LNCaP clone FGC (cell line): ENCODE measurements around the gene TRPM2.
A peak's percentile ranks its signal among the peaks of the same experiment; 100 is the strongest.

Source experiments
- DNase-seq: peaks from one replicate; pipeline ENCODE4 v3.0.0-alpha.2; 2011; ENCODE audit warnings: low read depth
- H3K4me3 ChIP-seq: 2 replicates; pipeline ENCODE4 v1.5.1; 2011; ENCODE audit warnings: mild to moderate bottlenecking, low read depth, low read length, control low read depth
- TF ChIP-seq, protein P1 (sequence below): IDR thresholded peaks from 2 replicates; pipeline ENCODE4 v1.5.1; 2012; ENCODE audit warnings: mild to moderate bottlenecking; ENCODE audit not compliant: control insufficient read depth, insufficient read depth; ENCODE audit errors: extremely low read depth

The TRPM2 gene

DNA sequence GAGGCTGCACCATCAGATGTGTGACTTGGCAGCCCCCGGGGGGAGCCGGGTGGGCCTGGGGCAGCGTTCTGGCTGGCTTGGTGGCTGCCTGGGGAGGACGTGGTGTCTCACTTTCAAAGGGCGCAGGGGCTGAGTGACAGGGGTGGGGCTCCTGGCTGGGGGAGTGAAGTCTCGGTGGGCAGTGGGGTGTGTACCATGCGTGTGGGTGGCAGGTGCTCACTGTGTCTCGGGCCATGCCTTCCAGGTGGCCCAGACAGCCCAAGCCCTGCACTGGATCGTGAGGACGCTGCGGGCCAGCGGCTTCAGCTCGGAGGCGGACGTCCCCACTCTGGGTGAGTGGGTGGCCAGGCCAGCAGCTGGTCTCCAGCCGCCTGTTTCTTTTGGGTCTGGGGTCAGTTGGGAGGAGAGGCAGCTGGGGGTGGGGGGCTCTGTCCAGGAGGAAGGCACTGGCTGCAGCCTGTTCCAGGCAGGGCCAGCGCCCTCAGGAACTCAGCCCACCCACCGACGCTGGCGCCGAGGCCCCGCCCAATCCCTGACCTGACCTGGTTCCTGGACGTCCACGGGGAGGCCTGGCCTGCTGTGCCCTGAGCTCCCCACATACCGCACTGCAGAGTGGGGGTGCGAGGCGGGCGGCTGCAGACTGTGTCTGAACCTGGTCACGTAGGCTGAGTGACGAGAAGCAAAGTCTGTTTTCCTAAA is 71.3 kb downstream of the TRPM2 start:
- TF ChIP-seq, protein P1, sequence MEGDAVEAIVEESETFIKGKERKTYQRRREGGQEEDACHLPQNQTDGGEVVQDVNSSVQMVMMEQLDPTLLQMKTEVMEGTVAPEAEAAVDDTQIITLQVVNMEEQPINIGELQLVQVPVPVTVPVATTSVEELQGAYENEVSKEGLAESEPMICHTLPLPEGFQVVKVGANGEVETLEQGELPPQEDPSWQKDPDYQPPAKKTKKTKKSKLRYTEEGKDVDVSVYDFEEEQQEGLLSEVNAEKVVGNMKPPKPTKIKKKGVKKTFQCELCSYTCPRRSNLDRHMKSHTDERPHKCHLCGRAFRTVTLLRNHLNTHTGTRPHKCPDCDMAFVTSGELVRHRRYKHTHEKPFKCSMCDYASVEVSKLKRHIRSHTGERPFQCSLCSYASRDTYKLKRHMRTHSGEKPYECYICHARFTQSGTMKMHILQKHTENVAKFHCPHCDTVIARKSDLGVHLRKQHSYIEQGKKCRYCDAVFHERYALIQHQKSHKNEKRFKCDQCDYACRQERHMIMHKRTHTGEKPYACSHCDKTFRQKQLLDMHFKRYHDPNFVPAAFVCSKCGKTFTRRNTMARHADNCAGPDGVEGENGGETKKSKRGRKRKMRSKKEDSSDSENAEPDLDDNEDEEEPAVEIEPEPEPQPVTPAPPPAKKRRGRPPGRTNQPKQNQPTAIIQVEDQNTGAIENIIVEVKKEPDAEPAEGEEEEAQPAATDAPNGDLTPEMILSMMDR: no peak
- DNase-seq: no peak
- H3K4me3 ChIP-seq: peak overlapping the region; percentile 82

DNA sequence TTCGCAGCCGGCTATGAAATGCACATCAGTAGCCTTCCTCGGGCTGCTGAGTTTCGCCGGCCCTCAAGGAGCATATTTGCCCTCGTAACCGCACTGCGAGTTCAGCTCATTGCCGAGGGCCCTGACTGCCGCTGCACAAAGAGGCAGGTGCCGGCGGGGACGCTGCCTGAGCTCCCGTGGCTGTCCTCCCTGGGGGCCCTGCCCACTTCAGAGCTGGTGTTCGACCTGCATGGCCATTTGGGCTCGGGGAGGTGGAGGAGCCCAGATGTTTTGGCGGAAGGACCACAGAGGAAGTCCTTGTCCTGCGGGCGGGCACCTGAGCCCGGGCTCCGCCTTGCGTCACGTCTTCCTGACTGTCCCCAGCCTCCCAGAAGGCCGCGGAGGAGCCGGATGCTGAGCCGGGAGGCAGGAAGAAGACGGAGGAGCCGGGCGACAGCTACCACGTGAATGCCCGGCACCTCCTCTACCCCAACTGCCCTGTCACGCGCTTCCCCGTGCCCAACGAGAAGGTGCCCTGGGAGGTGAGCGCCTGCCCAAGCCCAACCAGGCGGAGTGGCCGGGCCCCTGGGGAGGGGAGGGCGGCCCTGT is 72.0 kb downstream of the TRPM2 start:
- TF ChIP-seq, protein P1: no peak
- peak; percentile 88 for DNase-seq
- H3K4me3 ChIP-seq: peak overlapping the region; percentile 82

DNA sequence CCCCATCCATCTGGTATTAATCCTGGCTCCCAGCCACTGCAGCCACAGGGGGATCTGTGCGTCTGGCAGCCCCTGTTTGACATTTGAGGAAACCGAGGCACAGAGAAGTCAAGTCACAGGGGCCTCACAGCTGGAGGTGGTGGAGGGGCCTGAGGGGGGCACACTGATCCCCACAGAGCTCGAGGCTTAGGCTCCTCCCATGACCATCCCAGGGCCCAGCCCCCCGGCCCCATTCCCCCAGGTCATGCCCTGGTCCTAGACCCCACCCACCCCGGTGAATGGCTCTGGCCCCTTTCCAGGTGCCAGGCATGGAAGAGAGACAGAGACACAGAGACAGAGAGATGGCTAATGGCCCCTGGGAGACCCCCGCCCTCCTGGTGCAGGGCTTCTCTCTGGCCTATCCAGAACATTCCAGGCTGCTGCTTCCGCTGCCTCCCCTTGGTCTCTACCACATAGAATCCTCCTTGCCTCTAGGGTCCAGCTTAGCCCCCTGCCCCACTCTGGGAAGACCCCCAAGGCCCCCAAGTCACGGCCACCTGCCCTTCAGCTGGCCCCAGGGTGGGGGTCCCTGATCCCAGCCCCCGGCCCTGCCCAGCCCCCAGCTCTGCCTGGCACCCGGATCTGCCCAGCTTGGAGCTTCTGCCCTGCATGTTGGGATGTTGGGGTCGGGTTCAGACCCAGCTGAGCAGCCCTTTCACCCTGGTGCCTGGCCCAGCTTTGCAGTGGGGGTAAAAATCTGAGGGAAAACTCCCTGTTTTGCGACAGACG is 72.7 kb downstream of the TRPM2 start:
- no peak for DNase-seq
- TF ChIP-seq, protein P1: no peak
- H3K4me3 ChIP-seq: peak overlapping the region; percentile 82

DNA sequence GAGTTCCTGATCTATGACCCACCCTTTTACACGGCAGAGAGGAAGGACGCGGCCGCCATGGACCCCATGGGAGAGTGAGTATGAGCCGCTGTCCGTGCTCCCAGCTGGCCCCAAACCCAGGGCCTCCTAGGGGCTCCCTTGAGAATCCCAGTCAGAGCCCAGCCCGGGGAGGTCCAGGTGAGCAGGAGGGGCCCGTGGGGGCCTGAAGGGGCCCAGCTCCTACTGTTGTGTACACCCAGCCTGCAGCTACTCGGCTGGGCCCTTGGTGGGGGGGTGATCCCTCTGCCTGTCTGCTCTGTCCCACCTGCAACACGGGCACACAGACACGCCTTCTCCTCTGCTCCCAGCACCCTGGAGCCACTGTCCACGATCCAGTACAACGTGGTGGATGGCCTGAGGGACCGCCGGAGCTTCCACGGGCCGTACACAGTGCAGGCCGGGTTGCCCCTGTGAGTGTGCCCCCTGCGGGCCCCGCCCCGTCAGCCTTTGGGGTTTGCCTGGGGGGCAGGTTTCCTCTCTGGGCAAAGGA is 73.3 kb downstream of the TRPM2 start:
- TF ChIP-seq, protein P1: no peak
- DNase-seq: no peak
- peak overlapping the region; percentile 82 for H3K4me3 ChIP-seq

DNA sequence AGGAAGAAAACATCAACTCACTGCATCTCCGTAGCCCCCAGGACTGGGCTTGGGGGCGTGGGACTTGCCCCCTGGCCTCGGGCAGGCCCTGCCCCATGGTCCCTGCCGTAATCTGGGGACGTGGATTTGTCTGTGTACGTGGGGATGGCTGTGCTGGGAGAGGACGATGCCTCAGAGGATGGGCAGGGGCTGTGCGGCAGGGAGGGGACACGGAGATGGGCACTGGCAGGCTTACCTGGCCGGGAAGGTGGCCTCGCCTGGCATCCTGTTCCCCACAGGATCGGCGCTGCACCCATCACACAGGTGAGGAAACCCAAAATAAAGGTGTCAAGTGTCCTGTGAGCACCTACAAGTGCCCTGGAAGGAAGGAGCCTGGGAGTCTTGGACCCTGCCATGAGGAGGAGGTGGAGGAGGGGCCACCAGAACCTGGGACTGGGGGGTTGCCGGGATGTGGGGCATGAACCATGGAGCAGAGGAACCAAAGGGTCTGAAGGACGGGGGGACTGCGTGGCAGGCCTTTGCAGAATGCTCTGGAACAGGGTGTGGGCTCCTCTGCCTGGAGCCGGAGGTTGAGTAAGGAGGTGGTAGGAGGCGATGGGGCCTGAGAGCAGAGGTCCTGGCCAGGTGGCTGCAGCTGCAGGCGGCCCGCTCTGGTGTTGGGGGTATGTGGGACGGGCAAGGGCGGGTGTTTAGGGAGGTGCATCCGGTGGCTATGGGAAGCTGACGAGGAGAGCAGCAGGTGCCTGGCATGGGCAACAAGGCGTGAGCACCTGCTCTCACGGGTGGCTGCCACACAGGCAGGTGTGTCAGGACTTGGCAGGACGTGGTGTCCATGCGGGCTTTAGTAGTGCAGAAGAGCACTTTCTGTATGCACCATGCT is 74.1 kb downstream of the TRPM2 start:
- TF ChIP-seq, protein P1: no peak
- DNase-seq: no peak
- no peak overlapping the region for H3K4me3 ChIP-seq

DNA sequence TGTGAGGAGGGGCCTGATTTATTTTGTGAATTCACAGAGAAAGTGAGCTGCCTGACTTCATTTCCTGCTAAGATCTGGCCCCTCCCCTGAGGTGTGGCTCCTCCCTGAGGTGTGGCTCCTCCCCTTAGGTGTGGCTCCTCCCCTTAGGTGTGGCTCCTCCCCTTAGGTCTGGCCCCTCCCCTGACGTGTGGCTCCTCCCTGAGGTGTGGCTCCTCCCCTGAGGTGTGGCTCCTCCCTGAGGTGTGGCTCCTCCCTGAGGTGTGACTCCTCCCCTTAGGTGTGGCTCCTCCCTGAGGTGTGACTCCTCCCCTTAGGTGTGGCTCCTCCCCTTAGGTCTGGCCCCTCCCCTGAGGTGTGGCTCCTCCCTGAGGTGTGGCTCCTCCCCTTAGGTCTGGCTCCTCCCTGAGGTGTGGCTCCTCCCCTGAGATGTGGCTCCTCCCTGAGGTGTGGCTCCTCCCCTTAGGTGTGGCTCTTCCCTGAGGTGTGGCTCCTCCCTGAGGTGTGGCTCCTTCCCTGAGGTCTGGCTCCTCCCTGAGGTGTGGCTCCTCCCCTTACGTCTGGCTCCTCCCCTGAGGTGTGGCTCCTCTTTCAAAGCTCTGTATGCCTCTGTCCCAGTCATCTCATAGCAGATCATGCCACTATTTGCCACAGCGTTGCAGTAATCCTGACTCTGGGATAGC is 75.0 kb downstream of the TRPM2 start:
- peak; percentile 91 for DNase-seq
- H3K4me3 ChIP-seq: no peak overlapping the region

More for the DNA sequence above, 75.0 kb downstream of the TRPM2 start:
- TF ChIP-seq, protein P1: no peak
